GM18498 (cell line): Measurements from ENCODE around the gene ALDH16A1.

Experiments used
- ATAC-seq: cut with Tn5 transposase; IDR thresholded peaks from one replicate; pipeline ENCODE4 v1.9.1; 2021; ENCODE audit warnings: mild to moderate bottlenecking, moderate library complexity; ENCODE audit not compliant: unreplicated experiment

Gene ALDH16A1

GRCh38 chr19:49423071-49423984, 29.7 kb upstream of the ALDH16A1 start, which contains the start of gene PTH2:
TSS of gene PTH2 (minus strand) at chr19:49423441. CDS start at chr19:49423339, 102 bp downstream.
- ATAC-seq, result no peak

GRCh38 chr19:49423985-49424303, 29.1 kb upstream of the ALDH16A1 start:
- no peak for ATAC-seq

DNA sequence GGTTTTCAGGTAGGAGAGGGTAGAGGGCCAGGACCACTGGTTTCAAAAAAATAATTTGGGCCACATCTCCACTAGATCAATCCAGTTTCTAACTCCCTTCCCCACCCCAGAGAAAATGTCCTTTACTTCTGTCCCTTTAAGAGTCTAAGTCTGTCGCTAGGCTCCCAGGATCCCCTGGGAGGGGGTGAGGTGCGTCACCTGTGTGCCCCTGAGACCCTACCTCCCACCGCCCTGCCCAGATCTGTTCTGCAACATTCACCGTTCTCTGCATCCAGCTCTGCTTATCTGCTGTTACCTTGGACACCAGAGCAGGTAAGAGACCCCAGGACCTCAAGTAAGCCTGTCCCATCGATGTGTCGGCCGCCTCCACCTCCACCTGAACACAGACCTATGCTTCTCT, 27.8 kb upstream of the ALDH16A1 start, which contains the start of gene GFY:
Gene GFY (plus strand): TSS at position 211 of the 400 bp plus-strand sequence. CDS start 1,043 bp downstream, outside the sequence.
- ATAC-seq, result no peak

GRCh38 chr19:49425922-49426592, 27.0 kb upstream of the ALDH16A1 start:
- ATAC-seq, result no peak

DNA sequence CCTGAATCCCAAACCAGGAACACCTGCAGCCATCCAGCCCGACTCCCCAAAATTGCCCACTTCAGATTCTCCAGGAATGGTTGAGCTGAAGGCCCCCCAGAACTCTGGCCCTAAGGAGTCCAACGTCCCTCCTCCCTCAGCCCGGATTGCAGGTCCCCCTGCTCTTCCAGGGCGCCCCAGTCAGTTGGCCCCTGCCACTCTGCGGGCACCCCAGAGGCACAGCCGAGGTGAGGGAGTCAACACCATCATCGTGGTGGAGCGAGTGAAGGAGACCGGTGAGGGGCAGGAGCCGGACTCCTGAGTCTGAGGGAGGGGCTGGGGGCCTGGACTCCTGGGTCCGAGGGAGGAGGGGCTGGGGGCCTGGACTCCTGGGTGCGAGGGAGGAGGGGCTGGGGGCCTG, 25.7 kb upstream of the ALDH16A1 start:
- ATAC-seq, result no peak

DNA sequence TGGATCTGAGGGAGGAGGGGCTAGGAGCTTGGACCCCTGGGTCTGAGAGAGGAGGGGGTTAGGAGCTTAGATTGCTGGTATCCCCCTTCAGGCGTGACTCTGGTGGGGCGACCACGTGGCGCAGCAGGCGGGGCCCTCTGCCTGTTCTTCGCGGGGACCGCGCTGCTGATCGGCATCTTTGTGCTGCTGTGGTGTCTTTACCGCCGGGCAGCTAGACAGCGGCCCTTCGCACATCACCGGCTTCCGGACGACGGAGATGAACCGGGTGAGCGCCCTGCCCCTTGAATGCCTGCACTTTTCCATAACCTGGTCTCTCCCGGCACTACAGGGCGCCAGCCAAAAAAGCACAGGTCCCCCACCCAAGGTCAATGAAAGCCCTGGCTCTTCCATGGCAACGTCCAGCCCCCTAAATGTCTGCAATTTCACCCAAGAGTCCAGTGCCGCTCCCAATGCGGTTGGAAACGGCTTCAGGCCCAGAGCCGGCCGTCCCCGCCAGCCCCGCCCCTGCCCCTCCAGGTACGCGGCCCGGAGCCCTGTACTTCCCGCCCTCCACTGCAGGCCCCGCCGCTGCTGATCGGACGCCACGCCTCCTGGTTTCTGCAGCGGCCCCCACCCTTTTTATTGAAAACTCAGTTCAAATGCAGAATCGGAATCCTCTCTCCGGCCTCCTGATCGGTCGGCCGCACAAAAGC, 25.0 kb upstream of the ALDH16A1 start:
- ATAC-seq, result no peak

- ATAC-seq, result no peak
These were observed 24.2 kb upstream of the ALDH16A1 start for GRCh38 chr19:49428547-49429451.

- no peak for ATAC-seq
These were observed 22.8 kb upstream of the ALDH16A1 start for GRCh38 chr19:49430172-49430677.

DNA sequence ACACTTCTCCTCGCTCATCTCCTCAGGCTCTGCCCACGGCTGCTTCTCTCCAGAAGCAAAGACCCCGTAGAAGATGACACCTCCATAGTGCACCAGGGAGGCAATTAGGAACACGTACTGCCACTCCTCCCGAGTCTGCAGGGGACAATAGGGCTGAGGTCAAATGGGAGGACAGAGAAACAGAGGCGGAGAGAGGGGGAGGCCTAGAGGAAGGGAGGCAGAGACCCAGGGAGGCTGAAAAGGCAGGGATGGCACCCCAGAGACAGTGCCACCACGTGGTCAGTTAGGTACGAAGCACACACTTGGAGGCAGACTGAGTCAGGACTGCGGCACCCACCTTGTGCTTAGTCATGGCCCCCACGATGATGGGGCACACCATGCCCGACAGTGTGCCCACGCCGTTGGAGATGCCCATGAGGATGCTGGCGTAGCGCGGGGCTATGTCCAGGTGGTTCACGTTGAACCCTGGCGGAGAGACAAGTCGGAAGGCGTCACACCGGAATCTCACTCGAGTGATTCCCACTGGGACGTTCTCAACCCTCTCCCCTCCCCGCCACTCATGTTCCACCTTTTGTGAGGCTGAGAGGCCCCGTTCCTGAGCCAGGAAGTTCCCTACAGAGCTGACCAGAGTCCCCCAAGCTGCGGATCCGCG, 22.2 kb upstream of the ALDH16A1 start:
- ATAC-seq, result no peak

GRCh38 chr19:49431330-49431749, 21.7 kb upstream of the ALDH16A1 start:
- ATAC-seq, result no peak

DNA sequence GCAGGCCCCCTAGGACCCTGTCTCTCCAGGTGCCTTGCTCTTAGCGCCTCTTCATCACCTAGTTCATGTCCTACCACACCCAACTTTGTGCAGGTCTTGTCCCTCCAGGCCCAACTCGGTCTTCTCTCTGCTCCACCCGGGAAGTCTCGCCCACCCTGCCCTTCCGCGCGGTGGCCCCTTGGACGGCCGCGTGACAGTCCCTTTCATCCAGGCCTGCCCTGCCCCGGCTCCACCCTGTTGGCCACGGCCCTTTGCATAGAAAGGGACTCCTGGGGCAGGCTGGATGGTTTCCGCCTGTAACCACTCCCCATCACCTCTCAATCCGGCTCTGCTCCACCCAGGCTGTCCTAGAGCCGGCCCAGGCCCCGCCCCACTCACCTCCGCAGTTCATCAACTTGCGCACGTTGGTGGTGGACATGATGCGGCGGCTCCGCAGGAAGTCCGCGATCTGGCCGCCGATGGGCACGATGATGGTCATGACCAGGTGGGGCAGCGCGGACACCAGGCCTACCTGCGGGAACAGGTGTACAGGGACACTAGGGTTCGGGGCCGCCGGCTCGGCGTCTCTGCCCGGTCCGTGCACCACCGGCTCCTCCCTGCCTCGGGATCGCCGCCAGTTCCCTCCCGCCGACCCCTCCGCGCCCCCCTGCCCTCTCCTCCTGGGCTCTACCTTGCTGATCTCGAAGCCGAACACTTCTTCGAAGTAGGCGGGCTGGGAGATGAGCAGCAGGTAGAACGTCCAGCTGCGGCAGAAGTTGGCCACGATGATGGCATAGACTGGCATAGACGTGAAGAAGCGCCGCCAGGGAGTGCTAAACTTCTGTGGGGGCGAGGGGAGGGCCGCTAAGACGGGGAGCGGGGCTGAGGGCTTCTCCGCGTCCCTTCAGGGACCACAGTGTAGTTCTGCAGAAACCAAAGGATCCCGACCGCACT, 20.6 kb upstream of the ALDH16A1 start:
- ATAC-seq, result no peak

DNA sequence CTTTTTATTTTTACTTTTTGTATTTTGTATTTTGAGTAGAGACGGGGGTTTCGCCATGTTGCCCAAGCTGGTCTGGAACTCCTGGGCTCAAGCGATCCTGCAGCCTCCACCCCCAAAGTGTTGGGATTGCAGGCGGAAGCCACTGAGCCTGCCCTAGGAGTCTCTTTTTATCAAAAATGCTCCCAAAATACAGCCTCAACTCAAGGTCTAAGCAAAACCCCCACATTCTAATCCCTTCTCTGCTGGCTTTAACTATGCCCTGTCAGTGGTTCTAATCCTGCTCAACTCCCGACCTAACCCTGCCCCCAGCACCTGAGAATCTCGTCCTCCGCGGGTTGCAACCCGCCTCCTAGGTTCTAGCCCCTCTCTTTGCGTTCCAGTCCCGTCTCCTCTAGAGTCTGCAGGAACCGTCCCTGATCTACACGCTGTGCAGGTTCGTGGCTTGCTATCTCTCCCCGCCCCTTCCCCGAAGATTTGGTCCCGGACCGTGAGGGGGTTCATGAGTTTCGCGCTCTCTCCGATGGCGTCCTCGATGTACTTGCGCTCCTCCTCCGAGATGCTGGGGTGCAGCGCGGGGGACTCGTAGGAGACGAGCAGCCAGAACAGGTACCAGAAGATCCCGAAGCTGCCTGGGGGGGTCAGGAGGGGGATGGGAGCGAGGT, 19.7 kb upstream of the ALDH16A1 start:
- no peak for ATAC-seq

DNA sequence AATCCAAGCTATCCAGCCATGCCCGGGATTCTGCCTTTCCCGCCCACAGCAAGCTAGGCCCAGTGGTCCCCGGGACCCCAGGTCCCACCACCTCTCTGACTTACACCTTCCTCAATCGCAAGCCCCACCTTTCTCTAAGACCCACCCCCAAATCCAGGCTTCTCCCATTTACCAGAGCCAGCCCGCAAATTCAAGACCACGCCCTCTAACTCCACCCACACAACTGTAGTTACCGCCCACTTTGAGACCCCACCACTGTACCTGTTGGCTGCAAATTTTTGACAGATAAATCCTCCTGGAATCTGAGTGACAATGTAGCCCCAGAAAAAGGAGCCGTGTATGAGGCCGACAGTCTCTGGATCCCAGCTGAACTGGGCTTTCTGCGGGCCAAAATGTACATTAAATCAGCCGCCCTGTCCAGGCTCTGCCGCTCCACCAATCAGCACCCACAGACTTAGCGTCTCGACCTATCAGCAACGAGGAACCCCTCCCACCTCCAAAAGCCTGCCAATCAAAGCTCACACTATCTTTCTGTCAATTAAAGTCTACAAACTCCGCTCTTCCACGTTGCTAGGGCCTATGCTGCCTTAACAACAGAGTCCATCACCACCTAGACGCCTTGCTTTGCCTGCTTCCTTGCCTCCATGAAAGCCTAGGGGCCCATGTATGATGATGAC, 18.0 kb upstream of the ALDH16A1 start:
- ATAC-seq, result no peak

DNA sequence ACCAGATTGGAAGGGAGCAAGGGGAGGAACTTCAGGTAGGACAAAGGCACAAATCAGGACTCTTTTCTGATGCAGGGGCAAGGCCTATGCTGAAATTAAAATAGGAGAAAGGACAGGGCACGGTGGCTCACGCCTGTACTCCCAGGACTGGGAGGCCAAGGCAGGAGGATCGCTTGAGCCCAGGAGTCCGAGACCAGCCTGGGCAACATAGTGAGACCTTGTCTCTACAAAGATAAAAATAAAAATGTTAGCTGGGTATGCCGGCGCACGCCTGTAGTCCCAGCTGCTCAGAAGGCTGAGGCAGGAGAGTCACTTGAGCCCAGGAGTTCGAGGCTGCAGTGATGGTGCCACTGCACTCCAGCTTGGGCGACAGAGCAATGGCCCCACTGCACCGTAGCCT, 17.4 kb upstream of the ALDH16A1 start:
- no peak for ATAC-seq

DNA sequence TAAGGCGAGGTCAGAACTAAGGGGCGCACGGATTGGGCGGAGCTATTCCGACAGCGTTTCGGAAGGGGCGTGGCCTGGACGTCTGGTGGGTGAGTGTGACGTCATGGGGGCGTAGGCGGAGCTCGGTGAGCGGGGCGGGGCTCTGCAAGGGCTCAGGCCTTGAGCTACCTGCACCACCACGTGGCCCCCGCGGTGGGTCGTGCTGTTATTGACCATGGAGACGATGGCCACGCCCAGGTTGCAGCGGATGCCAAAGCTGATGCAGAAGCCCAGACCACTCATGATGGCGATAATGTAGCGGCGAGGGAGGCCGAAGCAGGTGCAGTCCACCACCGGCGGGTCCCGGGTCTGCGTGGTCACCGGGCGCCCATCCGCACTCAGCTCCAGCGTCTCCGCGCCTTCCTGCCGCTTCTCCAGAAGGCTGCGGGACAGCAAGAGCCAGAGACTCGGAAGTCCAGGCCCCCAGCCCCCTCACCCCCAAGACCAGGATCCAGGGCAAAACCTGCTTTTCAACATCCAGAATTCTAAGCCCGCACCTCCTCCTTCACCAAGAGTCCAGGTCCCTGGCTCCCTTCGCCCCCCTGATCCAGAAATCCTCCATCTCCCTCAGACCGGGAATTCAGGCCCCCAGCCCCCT, 16.5 kb upstream of the ALDH16A1 start:
- no peak for ATAC-seq

- ATAC-seq, result no peak
These were observed 15.8 kb upstream of the ALDH16A1 start for GRCh38 chr19:49437231-49437630.

- ATAC-seq, result no peak
These were observed 14.8 kb upstream of the ALDH16A1 start for GRCh38 chr19:49438261-49438660.
